Tibial nerve (tissue), 3 donors: ENCODE results near the gene MATCAP1.

Experiments used
- CTCF ChIP-seq, 5 experiments: fragments of 200-600 bp in 3 of 5; fragments of 450-650 bp in 2 of 5; sonication (generic) in 3 of 5; IDR thresholded peaks; one replicate each; pipeline ENCODE4 v1.5.1; 2016 to 2019; ENCODE audit warnings: antibody characterized with exemption in 5 of 5, mild to moderate bottlenecking in 3 of 5, moderate library complexity in 2 of 5
- POLR2A ChIP-seq, 2 donors: fragments of 450-650 bp; IDR thresholded peaks; one replicate each; pipeline ENCODE4 v1.6.1; 2017; ENCODE audit warnings: antibody characterized with exemption in 2 of 2, mild to moderate bottlenecking in 2 of 2, moderate library complexity in 2 of 2

GRCh38 chr16:67216612-67217490 lies 33.1 kb upstream of the MATCAP1 start:
- TF ChIP-seq CTCF (IDR thresholded peaks at IDR 0.05) (no peak), POLR2A (IDR thresholded peaks at IDR 0.05) (no peak)
